Lower leg skin (tissue), 4 donors: Measurements from ENCODE around the gene ADA. TPM values are rescaled to one million over a fixed set of nuclear protein-coding genes. Genes with fewer than 3 reads are reported as not detected.

ENCODE experiments used
- DNase-seq, 2 donors: peaks; one replicate each; pipeline ENCODE4 v3.0.0-alpha.2; 2019; ENCODE audit warnings: low spot score in 2 of 2
- H3K4me3 ChIP-seq: fragments of 200-600 bp; sonication (generic); 2 replicates; pipeline ENCODE4 v1.5.1; 2017; ENCODE audit warnings: mild to moderate bottlenecking, low read depth; ENCODE audit not compliant: poor library complexity, severe bottlenecking
- CTCF ChIP-seq, 3 donors: fragments of 450-650 bp; IDR thresholded peaks; one replicate each; pipeline ENCODE4 v1.5.1; 2016; ENCODE audit warnings: antibody characterized with exemption in 3 of 3, mild to moderate bottlenecking in 3 of 3, moderate library complexity in 2 of 3
- POLR2A ChIP-seq, 2 donors: fragments of 450-650 bp; IDR thresholded peaks; one replicate each; pipeline ENCODE4 v1.6.1; 2016 to 2017; ENCODE audit warnings: antibody characterized with exemption in 2 of 2, mild to moderate bottlenecking in 1 of 2, moderate library complexity in 1 of 2
- WGBS, 2 donors: methylation state at CpG; one replicate each; pipeline ENCODE4 v1.1.5; 2018; 5-methylcytosine and 5-hydroxymethylcytosine counted together
- intact Hi-C: fragments of 100-400 bp; cut with DNase I; formaldehyde crosslinking; loops from one replicate; pipeline ENCODE4 v1.15.0; 2023; ENCODE audit warnings: low total_unique reads
- total RNA-seq, 4 donors: library from RNA; depleted of rRNA; stranded (reverse); fragments of >200 nt; gene quantifications; one replicate each; pipeline ENCODE4 v1.1.0, GENCODE V29; 2016

ADA gene
- total RNA-seq, 4 donors from 2014 or later, result 4.3 to 14.8 (median 6.5) TPM

- no peak for TF ChIP-seq CTCF (IDR thresholded peaks at IDR 0.05)
- no peak for TF ChIP-seq POLR2A (IDR thresholded peaks at IDR 0.05)
- 78 to 87% methylated on average over 6 of the region's 6 CpGs for WGBS, 2 donors
- intact Hi-C loops, result no loop called here
- DNase-seq, result no peak
- no peak overlapping the region for H3K4me3 ChIP-seq
These were observed 1.5 kb downstream of the ADA start for GRCh38 chr20:44649976-44650375.

GRCh38 chr20:44649126-44649525 is 2.4 kb downstream of the ADA start:
- DNase-seq, result no peak
- intact Hi-C loops, result no loop called here
- 64 to 66% methylated on average over 3 of the region's 3 CpGs for WGBS, 2 donors
- no peak overlapping the region for H3K4me3 ChIP-seq
- TF ChIP-seq CTCF (IDR thresholded peaks at IDR 0.05) (no peak), POLR2A (IDR thresholded peaks at IDR 0.05) (no peak)

DNA sequence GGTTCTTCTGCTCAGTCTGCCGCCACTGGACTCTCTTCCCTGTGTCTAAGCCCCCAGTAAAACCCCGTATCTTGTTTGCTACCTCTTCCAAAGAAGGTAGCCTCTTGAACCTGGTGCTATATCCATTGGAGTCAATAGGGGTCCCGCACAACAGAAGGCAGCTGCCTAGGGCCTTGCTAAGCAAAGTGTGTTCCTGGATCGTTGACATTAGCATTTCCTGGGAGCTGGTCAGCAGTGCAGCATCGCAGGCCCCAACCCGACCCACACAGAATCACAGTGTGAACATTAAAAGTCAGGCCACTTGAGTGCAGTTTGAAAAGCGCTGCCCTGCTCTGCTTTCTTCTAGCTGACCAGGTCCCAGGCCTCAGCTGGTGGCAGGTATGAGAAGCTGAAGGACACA is 2.9 kb downstream of the ADA start:
- TF ChIP-seq POLR2A (IDR thresholded peaks at IDR 0.05) (no peak), CTCF (IDR thresholded peaks at IDR 0.05) (no peak)
- no peak for DNase-seq
- WGBS, 2 donors, result 82 to 87% methylated on average over 7 of the region's 7 CpGs
- H3K4me3 ChIP-seq, result no peak overlapping the region
- intact Hi-C loops, result no loop called here

DNA sequence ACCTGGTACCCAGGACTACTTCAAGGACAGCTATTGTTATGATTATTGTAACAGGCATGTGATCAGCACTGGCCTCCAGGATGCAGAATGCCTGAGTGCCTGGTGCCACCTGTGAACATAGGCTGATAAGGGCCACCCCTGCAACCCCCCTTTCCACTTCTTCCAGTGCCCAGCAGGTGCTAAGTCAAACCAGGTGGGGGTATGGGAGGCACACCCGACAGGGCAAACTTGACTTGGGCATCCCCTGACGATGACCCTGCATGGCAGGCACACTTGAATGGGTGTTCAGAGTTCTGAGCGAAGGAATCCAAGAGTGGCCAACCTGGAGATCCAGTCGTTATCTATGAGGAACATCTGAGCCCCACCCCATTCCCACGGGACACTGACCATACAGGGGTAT is 3.4 kb downstream of the ADA start:
- 86 to 89% methylated on average over 5 of the region's 5 CpGs for WGBS, 2 donors
- TF ChIP-seq CTCF (IDR thresholded peaks at IDR 0.05), result no peak
- TF ChIP-seq POLR2A (IDR thresholded peaks at IDR 0.05), result no peak
- intact Hi-C loops, result no loop called here
- no peak overlapping the region for H3K4me3 ChIP-seq
- no peak for DNase-seq

GRCh38 chr20:44646641-44647274 is 4.7 kb downstream of the ADA start:
- DNase-seq, result no peak
- intact Hi-C loops, result no loop called here
- no peak overlapping the region for H3K4me3 ChIP-seq
- TF ChIP-seq CTCF (IDR thresholded peaks at IDR 0.05), result no peak
- TF ChIP-seq POLR2A (IDR thresholded peaks at IDR 0.05), result no peak
- WGBS, 2 donors, result 68 to 69% methylated on average over 10 of the region's 10 CpGs

DNA sequence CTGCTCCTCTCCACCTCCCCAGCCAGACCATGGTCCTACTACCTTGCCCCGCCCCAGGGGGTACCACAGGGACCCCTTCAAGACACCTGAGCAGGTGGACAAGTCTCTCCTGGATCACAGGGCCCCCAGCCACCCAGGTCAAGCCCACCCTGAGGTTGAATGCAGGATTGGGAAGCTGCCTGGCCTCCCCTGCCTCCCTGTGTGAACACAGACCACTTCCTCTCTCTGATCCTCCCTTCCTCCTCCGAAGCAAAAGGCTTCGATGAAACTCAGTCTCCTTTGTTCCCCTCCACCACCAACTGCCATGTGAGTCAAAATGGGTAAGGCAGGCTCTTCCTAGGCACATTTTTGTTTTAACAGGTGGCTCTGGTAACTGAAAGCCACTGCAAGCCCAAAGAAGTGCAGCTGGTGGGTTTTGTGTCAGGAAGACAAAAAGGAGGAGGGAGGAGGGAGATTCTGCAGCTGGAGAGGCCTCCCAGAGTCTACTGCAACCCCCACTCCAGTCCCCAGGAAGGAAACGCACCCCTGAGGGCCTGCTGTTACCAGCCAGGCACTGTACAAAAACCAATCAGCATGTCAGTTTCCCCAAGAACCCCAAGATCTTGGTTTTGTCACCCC is 5.4 kb downstream of the ADA start:
- DNase-seq, result no peak
- no peak overlapping the region for H3K4me3 ChIP-seq
- TF ChIP-seq POLR2A (IDR thresholded peaks at IDR 0.05), result no peak
- TF ChIP-seq CTCF (IDR thresholded peaks at IDR 0.05), result no peak
- WGBS, 2 donors, result 55 to 80% methylated on average over 4 of the region's 4 CpGs
- intact Hi-C loops, result no loop called here
